AG09309 (cell line): Measurements from ENCODE around the gene MYMK.

Source experiments
- DNase-seq: peaks from one replicate; pipeline ENCODE4 v3.0.0-alpha.2; 2010; ENCODE audit warnings: low read depth
- H3K4me3 ChIP-seq: 2 replicates; pipeline ENCODE4 v1.5.1; 2011; ENCODE audit warnings: mild to moderate bottlenecking, low read depth, low read length, moderate library complexity; ENCODE audit not compliant: control insufficient read depth
- CTCF ChIP-seq: IDR thresholded peaks from 2 replicates; pipeline ENCODE4 v1.5.1; 2011; ENCODE audit warnings: mild to moderate bottlenecking, low read depth, low read length, inconsistent platforms; ENCODE audit not compliant: insufficient read depth, control insufficient read depth; ENCODE audit errors: missing control alignments

MYMK gene

GRCh38 chr9:133511607-133512006, 13.2 kb downstream of the MYMK start:
- DNase-seq = no peak
- TF ChIP-seq CTCF = no peak
- no peak overlapping the region for H3K4me3 ChIP-seq

- no peak overlapping the region for H3K4me3 ChIP-seq
- no peak for DNase-seq
- TF ChIP-seq CTCF = no peak
Measured at GRCh38 chr9:133510926-133511505, 13.7 kb downstream of the MYMK start.

- H3K4me3 ChIP-seq = no peak overlapping the region
- TF ChIP-seq CTCF = no peak
- no peak for DNase-seq
Measured at GRCh38 chr9:133509179-133510083, 15.3 kb downstream of the MYMK start.

GRCh38 chr9:133508046-133508445, 16.7 kb downstream of the MYMK start:
- H3K4me3 ChIP-seq = no peak overlapping the region
- no peak for DNase-seq
- no peak for TF ChIP-seq CTCF

GRCh38 chr9:133507246-133507965, 17.4 kb downstream of the MYMK start:
- DNase-seq = no peak
- TF ChIP-seq CTCF = no peak

GRCh38 chr9:133506653-133507038, 18.1 kb downstream of the MYMK start:
- TF ChIP-seq CTCF = peak; percentile 39
- peak; percentile 83 for DNase-seq

More at GRCh38 chr9:133507246-133507965, 17.4 kb downstream of the MYMK start:
- no peak overlapping the region for H3K4me3 ChIP-seq

More at GRCh38 chr9:133506653-133507038, 18.1 kb downstream of the MYMK start:
- H3K4me3 ChIP-seq = no peak overlapping the region
